ENCODE measurements around the gene FBXO15.

Gene FBXO15

DNA sequence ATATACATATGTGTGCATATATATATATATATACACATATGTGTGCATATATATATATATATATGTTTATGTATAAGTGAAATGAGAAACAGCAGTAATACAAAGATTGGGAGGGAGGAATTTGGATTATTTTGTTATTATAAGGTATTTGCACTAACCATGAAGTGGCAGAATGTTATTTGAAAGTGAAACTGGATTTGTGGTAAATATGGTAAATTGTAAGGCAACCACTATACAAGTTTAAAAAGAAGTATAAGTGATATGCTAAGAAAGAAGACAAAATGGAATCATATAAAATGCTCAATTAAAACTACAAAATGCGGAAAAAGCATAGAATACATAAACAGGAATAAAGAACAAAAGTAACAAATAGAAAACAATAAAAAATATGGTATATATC lies 37.5 kb downstream of the FBXO15 start:
- in situ Hi-C loops (cut with HindIII; ENCODE audit: low sequenced_read_pairs) = no loop called here
- TF ChIP-seq, protein P1, sequence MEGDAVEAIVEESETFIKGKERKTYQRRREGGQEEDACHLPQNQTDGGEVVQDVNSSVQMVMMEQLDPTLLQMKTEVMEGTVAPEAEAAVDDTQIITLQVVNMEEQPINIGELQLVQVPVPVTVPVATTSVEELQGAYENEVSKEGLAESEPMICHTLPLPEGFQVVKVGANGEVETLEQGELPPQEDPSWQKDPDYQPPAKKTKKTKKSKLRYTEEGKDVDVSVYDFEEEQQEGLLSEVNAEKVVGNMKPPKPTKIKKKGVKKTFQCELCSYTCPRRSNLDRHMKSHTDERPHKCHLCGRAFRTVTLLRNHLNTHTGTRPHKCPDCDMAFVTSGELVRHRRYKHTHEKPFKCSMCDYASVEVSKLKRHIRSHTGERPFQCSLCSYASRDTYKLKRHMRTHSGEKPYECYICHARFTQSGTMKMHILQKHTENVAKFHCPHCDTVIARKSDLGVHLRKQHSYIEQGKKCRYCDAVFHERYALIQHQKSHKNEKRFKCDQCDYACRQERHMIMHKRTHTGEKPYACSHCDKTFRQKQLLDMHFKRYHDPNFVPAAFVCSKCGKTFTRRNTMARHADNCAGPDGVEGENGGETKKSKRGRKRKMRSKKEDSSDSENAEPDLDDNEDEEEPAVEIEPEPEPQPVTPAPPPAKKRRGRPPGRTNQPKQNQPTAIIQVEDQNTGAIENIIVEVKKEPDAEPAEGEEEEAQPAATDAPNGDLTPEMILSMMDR (IDR thresholded peaks at IDR 0.05; ENCODE audit: low read depth, low read length) = no peak

DNA sequence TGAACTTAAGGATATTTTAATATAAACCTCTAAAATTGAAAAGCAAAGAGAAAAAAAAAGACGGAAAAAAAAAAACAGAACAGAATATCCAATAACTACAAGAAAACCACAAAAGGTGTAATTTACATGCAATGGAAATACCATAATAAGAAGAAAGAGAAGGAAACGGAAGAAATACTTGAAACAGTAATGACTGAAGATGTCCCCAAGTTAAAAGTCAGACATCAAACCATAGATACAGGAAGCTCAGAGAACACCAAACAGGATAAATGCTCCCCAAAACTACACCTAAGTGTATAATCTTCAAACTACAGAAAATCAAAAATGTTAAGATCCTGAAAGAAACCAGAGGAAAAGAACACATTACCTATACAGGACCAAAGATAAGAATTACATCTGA lies 39.2 kb downstream of the FBXO15 start:
- in situ Hi-C loops (cut with HindIII; ENCODE audit: low sequenced_read_pairs) = no loop called here
- TF ChIP-seq, protein P1 (IDR thresholded peaks at IDR 0.05; ENCODE audit: low read depth, low read length) = no peak
- no peak for DNase-seq (ENCODE audit: low read depth, low spot score)
- H3K4me3 ChIP-seq (ENCODE audit: low read depth, low read length) = no peak overlapping the region

More for the DNA sequence above, 37.5 kb downstream of the FBXO15 start:
- no peak for DNase-seq (ENCODE audit: low read depth, low spot score)
- H3K4me3 ChIP-seq (ENCODE audit: low read depth, low read length) = no peak overlapping the region

- in situ Hi-C loops (cut with HindIII; ENCODE audit: low sequenced_read_pairs) = no loop called here
- TF ChIP-seq, protein P1 (IDR thresholded peaks at IDR 0.05; ENCODE audit: low read depth, low read length) = no peak
Observed at GRCh38 chr18:74097803-74098202, 49.8 kb downstream of the FBXO15 start.

DNA sequence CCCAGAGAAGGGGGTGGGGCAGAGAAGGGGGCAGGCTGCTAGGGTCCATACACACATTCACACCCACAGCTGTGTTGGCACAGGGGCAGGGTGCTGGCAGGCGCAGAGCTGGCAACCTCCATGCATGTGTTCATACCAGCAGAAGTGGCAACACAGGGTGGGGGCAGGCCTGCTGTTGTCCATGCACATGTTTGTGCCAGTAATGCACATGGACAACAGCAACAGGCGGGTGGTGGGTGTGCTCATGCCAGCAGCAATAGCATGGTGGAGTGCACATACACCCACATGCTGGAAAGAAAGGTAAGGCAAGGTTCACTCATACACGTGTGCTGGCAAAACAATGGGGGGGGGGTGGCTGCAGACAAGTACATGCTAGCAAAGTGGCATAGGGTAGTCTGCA lies 54.7 kb downstream of the FBXO15 start:
- TF ChIP-seq, protein P1 (IDR thresholded peaks at IDR 0.05; ENCODE audit: low read depth, low read length) = no peak
- no peak for DNase-seq (ENCODE audit: low read depth, low spot score)
- no peak overlapping the region for H3K4me3 ChIP-seq (ENCODE audit: low read depth, low read length)
- in situ Hi-C loops (cut with HindIII; ENCODE audit: low sequenced_read_pairs) = no loop called here

More at GRCh38 chr18:74097803-74098202, 49.8 kb downstream of the FBXO15 start:
- DNase-seq (ENCODE audit: low read depth, low spot score) = no peak
- H3K4me3 ChIP-seq (ENCODE audit: low read depth, low read length) = no peak overlapping the region

GRCh38 chr18:74084184-74084855 lies 63.3 kb downstream of the FBXO15 start:
- TF ChIP-seq, protein P1 (IDR thresholded peaks at IDR 0.05; ENCODE audit: low read depth, low read length) = no peak
- no peak overlapping the region for H3K4me3 ChIP-seq (ENCODE audit: low read depth, low read length)
- no peak for DNase-seq (ENCODE audit: low read depth, low spot score)
- in situ Hi-C loops (cut with HindIII; ENCODE audit: low sequenced_read_pairs) = no loop called here

DNA sequence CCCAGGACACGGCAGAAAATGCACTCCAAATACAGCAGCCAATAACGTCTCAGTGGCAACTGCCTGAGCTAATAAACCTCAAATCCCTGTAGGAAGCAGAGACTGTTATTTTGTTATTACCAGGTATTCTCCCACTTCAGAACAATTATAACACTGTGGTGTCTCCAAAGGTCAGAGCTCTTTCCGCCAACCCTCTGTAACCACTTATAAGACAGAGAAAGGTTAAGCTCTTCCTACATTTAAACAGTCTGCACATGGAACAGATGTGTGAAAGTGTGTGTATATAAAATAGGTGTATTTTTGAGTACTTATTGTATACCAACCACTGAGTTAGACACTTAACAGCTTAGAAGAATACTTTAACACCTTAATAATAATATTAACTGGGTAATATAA lies 64.1 kb downstream of the FBXO15 start:
- in situ Hi-C loops (cut with HindIII; ENCODE audit: low sequenced_read_pairs) = no loop called here

More for the DNA sequence above, 64.1 kb downstream of the FBXO15 start:
- H3K4me3 ChIP-seq (ENCODE audit: low read depth, low read length) = no peak overlapping the region
- DNase-seq (ENCODE audit: low read depth, low spot score) = no peak
- TF ChIP-seq, protein P1 (IDR thresholded peaks at IDR 0.05; ENCODE audit: low read depth, low read length) = no peak
